SK-N-SH (cell line): ENCODE measurements around the gene POU2F3. TPM values are rescaled to one million over a fixed set of nuclear protein-coding genes. Genes with fewer than 3 reads are reported as not detected.

ENCODE experiments used
- CHD2 ChIP-seq: fragments of 150-350 bp; IDR thresholded peaks from 2 replicates; pipeline ENCODE4 v1.6.1; 2018; ENCODE audit warnings: low read length; ENCODE audit not compliant: partially characterized antibody
- ELF1 ChIP-seq: IDR thresholded peaks from 2 replicates; pipeline ENCODE4 v1.4.0; 2012
- EP300 ChIP-seq, 2 experiments: IDR thresholded peaks; 2 replicates each; pipeline versions ENCODE4 v1.4.0 to v1.6.1; 2012; ENCODE audit warnings: borderline replicate concordance in 1 of 2, low read depth in 1 of 2, low read length in 1 of 2
- EZH2phosphoT487 ChIP-seq: fragments of 200-600 bp; sonication (generic); IDR thresholded peaks from 2 replicates; pipeline ENCODE4 v1.6.1; 2017; ENCODE audit warnings: low read depth, mixed run types, mild to moderate bottlenecking, antibody characterized with exemption, moderate library complexity, borderline replicate concordance
- GATA2 ChIP-seq: sonication (generic); formaldehyde crosslinking; IDR thresholded peaks from 2 replicates; pipeline ENCODE4 v1.5.0; 2020; ENCODE audit warnings: mild to moderate bottlenecking, missing genetic modification reagents
- MXI1 ChIP-seq: IDR thresholded peaks from 2 replicates; pipeline ENCODE4 v1.6.1; 2012; ENCODE audit warnings: mild to moderate bottlenecking, low read depth, low read length, improper control_type of control experiment
- NFIC ChIP-seq: IDR thresholded peaks from 2 replicates; pipeline ENCODE4 v1.4.0; 2012; ENCODE audit warnings: borderline replicate concordance
- RAD21 ChIP-seq: IDR thresholded peaks from 2 replicates; pipeline ENCODE4 v1.6.1; 2012; ENCODE audit warnings: mild to moderate bottlenecking, low read length
- RXRA ChIP-seq: IDR thresholded peaks from 2 replicates; pipeline ENCODE4 v1.4.0; 2012; ENCODE audit warnings: low read depth, mild to moderate bottlenecking, borderline replicate concordance
- TCF12 ChIP-seq: IDR thresholded peaks from 2 replicates; pipeline ENCODE4 v1.4.0; 2012
- polyA plus RNA-seq, 3 experiments: library from polyadenylated mRNA; depleted of rRNA; stranded (reverse); fragments of >200 nt; gene quantifications; 2 replicates each; pipeline ENCODE4 v1.2.3, GENCODE V29; 2012
- TF ChIP-seq, protein P1 (sequence below): IDR thresholded peaks from 2 replicates; pipeline ENCODE4 v1.6.1; 2012; ENCODE audit warnings: mild to moderate bottlenecking, low read depth, low read length, moderate library complexity
- TF ChIP-seq, protein P2 (sequence below): fragments of 150-350 bp; IDR thresholded peaks from 2 replicates; pipeline ENCODE4 v1.6.1; 2016; ENCODE audit warnings: mild to moderate bottlenecking, low read depth, low read length
- TF ChIP-seq, protein P3 (sequence below): IDR thresholded peaks from 2 replicates; pipeline ENCODE4; 2012
- TF ChIP-seq, protein P4 (sequence below): fragments of 200-600 bp; sonication (generic); IDR thresholded peaks from 2 replicates; pipeline ENCODE4 v1.6.1; 2017; ENCODE audit warnings: antibody characterized with exemption, mild to moderate bottlenecking, moderate library complexity

The POU2F3 gene
- polyA plus RNA-seq, 1 of the 3 experiments (the other 2 are of a cell fraction) = 0.02 TPM

DNA sequence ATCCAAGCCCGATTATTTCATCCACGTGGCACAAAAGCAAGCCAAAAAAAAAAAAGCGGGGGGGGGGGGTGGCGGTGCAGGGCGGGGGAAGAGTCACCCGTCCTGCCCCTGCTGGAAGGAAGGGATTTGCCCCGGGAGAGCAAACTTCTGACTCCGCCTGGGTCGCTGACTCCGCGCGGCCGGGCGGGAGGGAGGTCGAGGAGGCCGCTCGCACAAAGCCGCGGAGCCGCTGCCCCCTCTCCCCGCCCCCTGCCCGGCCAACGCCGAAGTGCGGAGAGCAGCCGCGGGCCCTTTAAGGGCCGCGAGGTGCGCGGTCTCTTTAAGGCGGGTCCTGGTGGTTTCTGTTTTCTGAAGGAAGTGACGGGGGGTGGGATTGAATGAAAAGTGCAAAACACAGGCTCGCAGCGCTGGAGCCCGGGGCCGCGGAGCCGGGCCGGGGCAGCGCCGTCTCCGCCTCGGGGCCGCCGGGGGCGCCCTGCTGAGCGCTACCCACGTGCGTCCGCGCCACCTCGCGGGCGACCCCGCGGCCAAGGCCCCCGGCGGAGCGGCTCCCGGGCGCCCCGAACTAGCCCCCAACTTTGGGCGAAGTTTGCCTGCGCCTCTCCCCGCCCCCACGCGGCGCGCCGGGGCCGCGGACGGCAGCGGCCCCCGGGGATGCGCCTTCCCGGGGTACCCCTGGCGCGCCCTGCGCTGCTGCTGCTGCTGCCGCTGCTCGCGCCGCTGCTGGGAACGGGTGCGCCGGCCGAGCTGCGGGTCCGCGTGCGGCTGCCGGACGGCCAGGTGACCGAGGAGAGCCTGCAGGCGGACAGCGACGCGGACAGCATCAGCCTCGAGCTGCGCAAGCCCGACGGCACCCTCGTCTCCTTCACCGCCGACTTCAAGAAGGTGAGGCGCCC lies 29.1 kb upstream of the POU2F3 start, which contains the start of gene OAF (continued):
- TF ChIP-seq, protein P1, sequence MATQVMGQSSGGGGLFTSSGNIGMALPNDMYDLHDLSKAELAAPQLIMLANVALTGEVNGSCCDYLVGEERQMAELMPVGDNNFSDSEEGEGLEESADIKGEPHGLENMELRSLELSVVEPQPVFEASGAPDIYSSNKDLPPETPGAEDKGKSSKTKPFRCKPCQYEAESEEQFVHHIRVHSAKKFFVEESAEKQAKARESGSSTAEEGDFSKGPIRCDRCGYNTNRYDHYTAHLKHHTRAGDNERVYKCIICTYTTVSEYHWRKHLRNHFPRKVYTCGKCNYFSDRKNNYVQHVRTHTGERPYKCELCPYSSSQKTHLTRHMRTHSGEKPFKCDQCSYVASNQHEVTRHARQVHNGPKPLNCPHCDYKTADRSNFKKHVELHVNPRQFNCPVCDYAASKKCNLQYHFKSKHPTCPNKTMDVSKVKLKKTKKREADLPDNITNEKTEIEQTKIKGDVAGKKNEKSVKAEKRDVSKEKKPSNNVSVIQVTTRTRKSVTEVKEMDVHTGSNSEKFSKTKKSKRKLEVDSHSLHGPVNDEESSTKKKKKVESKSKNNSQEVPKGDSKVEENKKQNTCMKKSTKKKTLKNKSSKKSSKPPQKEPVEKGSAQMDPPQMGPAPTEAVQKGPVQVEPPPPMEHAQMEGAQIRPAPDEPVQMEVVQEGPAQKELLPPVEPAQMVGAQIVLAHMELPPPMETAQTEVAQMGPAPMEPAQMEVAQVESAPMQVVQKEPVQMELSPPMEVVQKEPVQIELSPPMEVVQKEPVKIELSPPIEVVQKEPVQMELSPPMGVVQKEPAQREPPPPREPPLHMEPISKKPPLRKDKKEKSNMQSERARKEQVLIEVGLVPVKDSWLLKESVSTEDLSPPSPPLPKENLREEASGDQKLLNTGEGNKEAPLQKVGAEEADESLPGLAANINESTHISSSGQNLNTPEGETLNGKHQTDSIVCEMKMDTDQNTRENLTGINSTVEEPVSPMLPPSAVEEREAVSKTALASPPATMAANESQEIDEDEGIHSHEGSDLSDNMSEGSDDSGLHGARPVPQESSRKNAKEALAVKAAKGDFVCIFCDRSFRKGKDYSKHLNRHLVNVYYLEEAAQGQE = 0 out of 2 replicates have a peak, but pooled peaks have one; percentile 17
- TF ChIP-seq EZH2phosphoT487 (no peak), TCF12 (0 out of 2 replicates have a peak, but pooled peaks have one; percentile 6), NFIC (no peak), EP300 (IDR thresholded peaks at IDR 0.05; ENCODE audit: borderline replicate concordance in 1 of 2, low read depth in 1 of 2, low read length in 1 of 2) (no peak), RXRA (no peak), ELF1 (no peak), MXI1 (peak; percentile 44), CHD2 (peak; percentile 38), RAD21 (no peak), GATA2 (CRISPR knock-in tag) (no peak)
- TF ChIP-seq, protein P2, sequence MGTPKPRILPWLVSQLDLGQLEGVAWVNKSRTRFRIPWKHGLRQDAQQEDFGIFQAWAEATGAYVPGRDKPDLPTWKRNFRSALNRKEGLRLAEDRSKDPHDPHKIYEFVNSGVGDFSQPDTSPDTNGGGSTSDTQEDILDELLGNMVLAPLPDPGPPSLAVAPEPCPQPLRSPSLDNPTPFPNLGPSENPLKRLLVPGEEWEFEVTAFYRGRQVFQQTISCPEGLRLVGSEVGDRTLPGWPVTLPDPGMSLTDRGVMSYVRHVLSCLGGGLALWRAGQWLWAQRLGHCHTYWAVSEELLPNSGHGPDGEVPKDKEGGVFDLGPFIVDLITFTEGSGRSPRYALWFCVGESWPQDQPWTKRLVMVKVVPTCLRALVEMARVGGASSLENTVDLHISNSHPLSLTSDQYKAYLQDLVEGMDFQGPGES = no peak
- TF ChIP-seq, protein P3, sequence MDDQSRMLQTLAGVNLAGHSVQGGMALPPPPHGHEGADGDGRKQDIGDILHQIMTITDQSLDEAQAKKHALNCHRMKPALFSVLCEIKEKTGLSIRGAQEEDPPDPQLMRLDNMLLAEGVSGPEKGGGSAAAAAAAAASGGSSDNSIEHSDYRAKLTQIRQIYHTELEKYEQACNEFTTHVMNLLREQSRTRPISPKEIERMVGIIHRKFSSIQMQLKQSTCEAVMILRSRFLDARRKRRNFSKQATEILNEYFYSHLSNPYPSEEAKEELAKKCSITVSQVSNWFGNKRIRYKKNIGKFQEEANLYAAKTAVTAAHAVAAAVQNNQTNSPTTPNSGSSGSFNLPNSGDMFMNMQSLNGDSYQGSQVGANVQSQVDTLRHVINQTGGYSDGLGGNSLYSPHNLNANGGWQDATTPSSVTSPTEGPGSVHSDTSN = 0 out of 2 replicates have a peak, but pooled peaks have one; percentile 9
- TF ChIP-seq, protein P4, sequence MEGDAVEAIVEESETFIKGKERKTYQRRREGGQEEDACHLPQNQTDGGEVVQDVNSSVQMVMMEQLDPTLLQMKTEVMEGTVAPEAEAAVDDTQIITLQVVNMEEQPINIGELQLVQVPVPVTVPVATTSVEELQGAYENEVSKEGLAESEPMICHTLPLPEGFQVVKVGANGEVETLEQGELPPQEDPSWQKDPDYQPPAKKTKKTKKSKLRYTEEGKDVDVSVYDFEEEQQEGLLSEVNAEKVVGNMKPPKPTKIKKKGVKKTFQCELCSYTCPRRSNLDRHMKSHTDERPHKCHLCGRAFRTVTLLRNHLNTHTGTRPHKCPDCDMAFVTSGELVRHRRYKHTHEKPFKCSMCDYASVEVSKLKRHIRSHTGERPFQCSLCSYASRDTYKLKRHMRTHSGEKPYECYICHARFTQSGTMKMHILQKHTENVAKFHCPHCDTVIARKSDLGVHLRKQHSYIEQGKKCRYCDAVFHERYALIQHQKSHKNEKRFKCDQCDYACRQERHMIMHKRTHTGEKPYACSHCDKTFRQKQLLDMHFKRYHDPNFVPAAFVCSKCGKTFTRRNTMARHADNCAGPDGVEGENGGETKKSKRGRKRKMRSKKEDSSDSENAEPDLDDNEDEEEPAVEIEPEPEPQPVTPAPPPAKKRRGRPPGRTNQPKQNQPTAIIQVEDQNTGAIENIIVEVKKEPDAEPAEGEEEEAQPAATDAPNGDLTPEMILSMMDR = peak; percentile 28; the same call in 1 of the 2 replicates
